RWPE2 (cell line): ENCODE results near the gene BDNF.

Experiments used
- ATAC-seq: fragments of 200-7000 bp; cut with Tn5 transposase; 3 replicates; pipeline ENCODE4 v1.9.1; 2021; ENCODE audit warnings: low read depth
- DNase-seq: peaks from one replicate; pipeline ENCODE4 v3.0.0-alpha.2; 2020; ENCODE audit warnings: low spot score
- H3K27ac ChIP-seq: fragments of 450-650 bp; 2 replicates; pipeline ENCODE4 v1.5.1; 2017; ENCODE audit warnings: mild to moderate bottlenecking; ENCODE audit not compliant: poor library complexity, severe bottlenecking
- H3K27me3 ChIP-seq: fragments of 250-450 bp; sonication (Bioruptor Pico); 2 replicates; pipeline ENCODE4 v1.5.1; 2021; ENCODE audit warnings: mild to moderate bottlenecking, moderate library complexity; ENCODE audit not compliant: insufficient read depth, poor library complexity, severe bottlenecking
- H3K36me3 ChIP-seq: fragments of 250-450 bp; sonication (Bioruptor Pico); 2 replicates; pipeline ENCODE4 v1.5.1; 2020; ENCODE audit warnings: low read depth, mild to moderate bottlenecking, moderate library complexity
- H3K4me1 ChIP-seq: fragments of 250-450 bp; sonication (Bioruptor Pico); 2 replicates; pipeline ENCODE4 v1.5.1; 2021; ENCODE audit warnings: mild to moderate bottlenecking, moderate library complexity; ENCODE audit not compliant: insufficient read depth, poor library complexity, severe bottlenecking
- H3K4me3 ChIP-seq: fragments of 250-450 bp; sonication (Bioruptor Pico); 2 replicates; pipeline ENCODE4 v1.5.1; 2021; ENCODE audit warnings: mild to moderate bottlenecking, moderate library complexity; ENCODE audit not compliant: severe bottlenecking
- H3K9me3 ChIP-seq: fragments of 250-450 bp; sonication (Bioruptor Pico); 2 replicates; pipeline ENCODE4 v1.5.1; 2021; ENCODE audit warnings: mild to moderate bottlenecking, moderate library complexity; ENCODE audit not compliant: severe bottlenecking
- CTCF ChIP-seq: fragments of 450-650 bp; IDR thresholded peaks from one replicate; pipeline ENCODE4 v1.5.1; 2017; ENCODE audit warnings: mild to moderate bottlenecking, moderate library complexity; ENCODE audit not compliant: poor library complexity, severe bottlenecking

The BDNF gene

DNA sequence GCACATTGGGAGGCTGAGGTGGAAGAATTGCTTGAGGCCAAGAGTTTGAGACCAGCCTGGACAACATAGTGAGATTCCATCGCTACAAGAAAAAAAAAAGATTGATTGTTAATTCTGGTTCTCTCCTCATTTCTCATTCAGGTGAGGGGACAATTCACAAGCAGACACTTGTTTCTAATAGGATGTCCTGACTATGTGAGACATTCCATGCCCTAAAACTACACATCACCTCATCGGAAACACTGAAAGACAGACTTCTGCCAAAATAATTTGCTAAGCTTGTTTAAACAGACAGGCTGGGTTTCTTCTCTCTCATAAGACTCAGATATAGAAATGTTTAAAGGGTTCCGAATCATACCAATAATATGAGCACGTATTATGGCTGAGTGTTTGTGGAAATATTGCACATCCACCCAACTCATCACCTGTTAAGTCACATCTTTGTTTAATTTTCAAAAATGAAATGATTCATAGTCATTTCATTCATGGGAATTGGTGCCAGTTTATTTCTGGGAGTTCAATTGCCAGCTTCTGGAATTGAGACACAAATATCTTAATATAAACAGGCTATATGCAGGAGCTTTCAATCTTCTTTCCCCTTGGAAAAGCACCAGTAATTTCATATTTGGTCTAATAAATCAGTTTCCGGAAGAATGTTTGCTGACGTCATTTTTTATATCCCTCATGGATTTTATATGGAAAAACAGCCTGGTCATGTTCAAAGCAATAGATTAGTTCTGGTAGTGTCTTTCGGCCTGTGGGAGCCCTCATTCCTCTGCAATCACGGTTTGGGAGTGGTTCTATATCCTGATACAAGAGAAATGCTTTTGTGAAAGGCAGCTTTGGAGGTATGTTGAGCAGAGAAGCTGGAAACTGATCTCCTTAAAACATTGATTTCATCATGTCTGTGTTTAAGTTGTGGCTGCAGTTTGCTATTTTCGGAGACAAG lies 87.0 kb downstream of the BDNF start:
- Histone ChIP-seq H3K4me1 (no peaks in the 10 kb centered on the region), H3K4me3 (no peak overlapping the region), H3K27me3 (peaks cover 3% of the 10 kb centered on the region), H3K36me3 (no peaks in the 10 kb centered on the region), H3K27ac (no peak overlapping the region), H3K9me3 (no peaks in the 10 kb centered on the region)
- ATAC-seq: no peak
- no peak for DNase-seq
- TF ChIP-seq CTCF: no peak

DNA sequence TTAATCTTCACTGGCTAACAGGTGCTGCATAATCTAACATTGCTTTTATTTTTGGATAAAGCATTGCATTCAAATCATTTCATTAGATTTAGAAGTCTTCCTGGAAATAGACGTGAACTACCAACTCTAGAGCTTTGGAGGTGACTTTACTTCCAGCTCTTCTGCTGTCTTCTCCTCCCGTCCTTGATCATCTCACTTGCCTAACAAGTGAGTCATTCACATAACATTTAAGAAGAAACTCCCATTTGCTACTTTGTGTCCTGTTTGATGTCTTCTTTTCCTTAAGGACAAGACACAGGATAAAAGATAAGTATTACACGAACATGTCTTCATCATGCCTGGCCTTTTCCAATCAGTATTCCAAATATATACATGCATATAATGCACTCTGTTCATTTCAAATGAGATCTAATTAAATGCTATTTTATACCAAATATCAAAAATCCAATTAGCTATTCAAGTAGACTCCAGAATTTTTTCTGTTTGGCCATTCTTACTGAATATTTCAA lies 88.3 kb downstream of the BDNF start:
- H3K9me3 ChIP-seq: no peaks in the 10 kb centered on the region
- ATAC-seq (no peak), DNase-seq (no peak)
- no peak overlapping the region for H3K27ac ChIP-seq
- peaks cover 3% of the 10 kb centered on the region for H3K27me3 ChIP-seq
- TF ChIP-seq CTCF: no peak
- no peaks in the 10 kb centered on the region for H3K4me1 ChIP-seq
- no peaks in the 10 kb centered on the region for H3K36me3 ChIP-seq
- no peak overlapping the region for H3K4me3 ChIP-seq

GRCh38 chr11:27611390-27611789 lies 88.9 kb downstream of the BDNF start:
- TF ChIP-seq CTCF: no peak

DNA sequence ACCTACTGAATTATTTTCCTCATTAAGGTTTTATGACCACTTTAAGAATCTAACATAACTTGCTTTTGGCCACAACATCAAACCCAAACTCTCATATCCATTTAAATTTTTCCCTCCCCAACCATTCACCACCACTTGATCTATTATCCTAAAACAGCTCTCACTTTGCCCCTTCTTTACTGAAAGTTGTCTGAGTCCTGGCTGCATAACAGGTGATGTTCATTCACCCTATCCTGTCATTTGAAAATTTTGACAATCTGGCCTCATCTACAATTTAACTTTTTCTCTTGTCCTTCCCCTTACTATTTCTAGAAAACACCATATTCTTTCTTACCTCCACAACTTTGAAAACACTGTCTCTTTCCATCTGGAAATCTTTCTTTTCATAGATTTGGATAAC lies 89.3 kb downstream of the BDNF start:
- H3K9me3 ChIP-seq: no peaks in the 10 kb centered on the region
- ATAC-seq (no peak), DNase-seq (no peak)
- H3K4me1 ChIP-seq: no peaks in the 10 kb centered on the region
- no peaks in the 10 kb centered on the region for H3K36me3 ChIP-seq
- H3K4me3 ChIP-seq: no peak overlapping the region
- H3K27ac ChIP-seq: no peak overlapping the region
- peaks cover 3% of the 10 kb centered on the region for H3K27me3 ChIP-seq
- no peak for TF ChIP-seq CTCF

More at GRCh38 chr11:27611390-27611789, 88.9 kb downstream of the BDNF start:
- DNase-seq (no peak), ATAC-seq (no peak)
- no peak overlapping the region for H3K4me3 ChIP-seq
- H3K27me3 ChIP-seq: peaks cover 3% of the 10 kb centered on the region
- H3K27ac ChIP-seq: no peak overlapping the region
- H3K4me1 ChIP-seq: no peaks in the 10 kb centered on the region
- H3K9me3 ChIP-seq: no peaks in the 10 kb centered on the region
- H3K36me3 ChIP-seq: no peaks in the 10 kb centered on the region

GRCh38 chr11:27610280-27610679 lies 90.0 kb downstream of the BDNF start:
- DNase-seq: no peak
- TF ChIP-seq CTCF: no peak
- no peak for ATAC-seq

More at GRCh38 chr11:27610280-27610679, 90.0 kb downstream of the BDNF start:
- Histone ChIP-seq H3K9me3 (no peaks in the 10 kb centered on the region), H3K27me3 (peaks cover 3% of the 10 kb centered on the region), H3K4me3 (no peak overlapping the region), H3K36me3 (no peaks in the 10 kb centered on the region), H3K27ac (no peak overlapping the region), H3K4me1 (no peaks in the 10 kb centered on the region)
